Left renal pelvis (tissue), 4 donors: ENCODE results near the gene SCN1A. TPM values are rescaled to one million over a fixed set of nuclear protein-coding genes. Genes with fewer than 3 reads are reported as not detected.
"Not testable (repeated sequence)": the region's sequence is repeated elsewhere in the genome, so short reads cannot be mapped to it uniquely, and the experiment has no call there.

Source experiments
- DNase-seq, 4 donors: peaks; one replicate each; pipeline ENCODE4 v3.0.0-alpha.2; 2013; ENCODE audit warnings: low read depth in 4 of 4, low spot score in 3 of 4
- polyA plus RNA-seq, 4 donors: library from polyadenylated mRNA; unstranded; fragments of 120-200 nt; gene quantifications; one replicate each; pipeline ENCODE4 v1.2.1, GENCODE V29; 2013; ENCODE audit not compliant: insufficient read length in 4 of 4

Gene SCN1A
- polyA plus RNA-seq: under 1 TPM; 0.10 to 0.29 (median 0.13) TPM

DNA sequence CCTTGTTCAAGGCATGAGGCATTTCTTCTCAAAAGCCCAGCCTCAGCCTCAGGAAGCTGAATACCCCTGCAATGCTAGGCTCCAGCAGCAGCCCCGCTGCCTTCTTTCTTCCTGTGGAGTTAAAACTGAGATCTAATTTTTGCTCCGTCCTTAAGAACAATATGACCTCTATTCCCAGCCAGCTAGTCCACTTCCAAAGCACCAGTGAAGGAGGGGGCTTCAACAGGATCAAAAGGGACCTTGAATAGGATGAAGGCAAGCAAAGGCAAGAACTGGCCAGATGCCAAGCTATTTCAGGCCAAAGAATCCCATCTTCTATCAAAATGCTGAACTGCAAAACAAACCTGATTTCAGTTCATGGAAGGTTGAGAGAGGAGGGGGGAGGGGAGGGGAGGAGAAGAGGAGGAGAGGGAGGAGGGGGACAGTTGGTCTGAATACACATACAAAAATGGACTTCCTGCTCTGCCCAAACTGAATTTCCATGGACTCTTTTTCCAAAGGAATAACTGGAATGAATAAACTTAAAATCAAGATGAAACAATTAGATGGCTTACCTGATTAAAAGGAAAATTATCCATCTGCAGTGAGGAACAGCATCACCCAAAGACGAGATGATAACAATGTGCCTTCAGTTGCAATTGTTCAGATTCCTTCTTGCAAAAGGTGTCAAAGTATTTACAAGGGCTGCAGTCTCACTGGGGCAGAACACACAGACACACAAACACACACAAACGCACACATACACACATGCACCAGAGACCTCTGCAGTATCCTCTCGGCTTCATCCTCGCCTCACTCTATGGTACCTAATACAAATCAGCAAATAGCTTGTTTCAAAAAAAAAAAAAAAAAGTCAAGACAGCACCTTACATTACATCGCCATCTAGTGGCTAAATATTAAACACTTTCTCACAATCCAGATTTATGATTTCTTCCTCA is at the start of gene SCN1A:
TSS of gene SCN1A (minus strand) at position 804 of the 939 bp plus-strand sequence. CDS start 54,399 bp downstream, outside the sequence.
- no peak for DNase-seq

DNA sequence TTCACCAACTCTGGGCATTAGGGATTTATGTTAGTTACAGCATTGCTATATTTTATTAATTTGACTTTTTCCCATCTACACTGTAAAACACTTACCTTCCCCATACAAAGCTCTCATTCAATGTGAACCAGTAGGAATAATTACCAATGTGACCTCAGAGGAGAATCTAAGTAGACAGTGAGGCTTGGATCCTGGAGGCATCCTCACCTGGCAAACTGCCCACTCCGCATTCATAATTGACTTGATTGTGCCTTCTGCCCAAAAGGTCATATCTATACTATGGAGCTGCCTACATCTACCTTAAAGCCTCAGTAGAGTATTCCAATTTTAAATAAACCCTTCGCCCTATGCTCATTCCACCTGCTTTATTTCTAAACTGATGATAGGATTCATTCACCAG is 45.4 kb upstream of the SCN1A start:
- no peak for DNase-seq

DNA sequence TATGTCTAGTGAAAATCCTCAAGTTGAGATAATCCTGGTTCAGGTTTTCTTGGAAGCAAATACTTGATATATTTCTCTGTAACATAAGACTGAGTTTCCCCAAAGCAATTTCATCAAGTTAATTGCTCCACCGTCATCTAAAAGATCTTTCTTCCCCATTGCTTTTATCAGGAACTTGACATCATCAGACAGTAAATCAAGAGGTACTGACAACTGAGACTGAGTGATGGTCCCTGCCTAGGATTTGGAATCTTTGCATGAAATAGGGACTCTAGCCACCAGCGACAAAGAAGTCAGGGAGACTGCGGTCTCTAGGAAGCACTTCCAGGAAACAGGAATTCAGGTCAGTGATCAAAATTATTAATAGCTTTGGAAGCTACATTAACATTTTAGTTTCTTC is 43.4 kb upstream of the SCN1A start:
- no peak for DNase-seq

DNA sequence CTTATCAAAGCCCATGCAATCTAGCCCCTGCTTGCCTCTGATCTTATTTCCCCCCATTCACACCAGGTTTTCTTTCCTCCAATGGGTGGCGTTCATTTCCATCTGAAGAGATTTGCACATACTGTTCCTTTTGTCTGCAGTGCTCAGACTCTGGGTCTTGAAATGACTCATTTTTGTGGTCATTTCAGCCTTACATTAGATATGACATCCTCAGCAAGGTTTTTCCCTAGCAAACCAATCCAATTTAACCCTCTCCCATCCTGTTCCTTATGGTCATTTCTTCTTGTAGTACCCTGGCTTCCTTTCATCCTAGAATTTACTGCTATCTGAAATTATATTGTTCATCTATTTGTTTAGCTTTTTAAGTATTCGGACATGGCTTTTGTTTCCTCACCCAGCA is 42.5 kb upstream of the SCN1A start:
- no peak for DNase-seq

DNA sequence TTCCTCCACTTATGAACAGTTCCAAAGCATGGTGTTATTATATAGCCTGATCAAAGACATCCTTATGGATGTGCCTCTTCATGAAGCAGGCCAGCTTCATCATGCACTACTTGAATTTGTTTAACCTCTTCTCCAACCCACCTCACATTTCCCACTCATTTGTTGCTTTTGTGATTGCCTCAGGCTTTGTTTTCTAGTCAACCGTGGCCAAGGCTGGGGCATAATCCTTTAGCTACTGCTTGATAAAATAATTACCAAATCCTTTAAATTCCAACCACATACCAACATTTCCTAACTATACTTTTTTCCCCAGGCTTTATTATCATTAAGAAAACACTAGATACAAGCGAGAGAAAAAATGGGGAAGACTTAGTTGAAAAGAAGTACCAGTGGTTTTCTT is 39.6 kb upstream of the SCN1A start:
- peak in 2 of 4 donors; percentile 6 to 11 for DNase-seq

DNA sequence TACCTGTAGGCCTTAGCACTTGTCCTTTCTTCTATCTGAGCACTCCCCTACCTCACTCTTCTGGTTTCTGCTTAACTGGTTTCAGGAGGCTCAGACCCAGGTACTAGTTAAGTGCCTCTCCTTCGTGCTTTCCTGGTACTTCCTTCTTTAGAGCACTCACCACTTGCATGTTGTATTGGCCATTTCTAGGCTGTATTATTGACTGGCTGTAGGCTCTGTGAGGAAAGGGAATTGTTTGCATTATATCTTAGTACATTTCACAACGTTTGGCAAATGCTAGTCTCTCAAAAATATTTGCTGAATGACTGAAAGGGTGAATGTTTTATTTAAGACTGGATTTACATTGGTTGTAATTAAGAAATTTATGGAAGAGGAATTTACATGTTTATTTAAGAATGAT is 36.0 kb upstream of the SCN1A start:
- no peak for DNase-seq

DNA sequence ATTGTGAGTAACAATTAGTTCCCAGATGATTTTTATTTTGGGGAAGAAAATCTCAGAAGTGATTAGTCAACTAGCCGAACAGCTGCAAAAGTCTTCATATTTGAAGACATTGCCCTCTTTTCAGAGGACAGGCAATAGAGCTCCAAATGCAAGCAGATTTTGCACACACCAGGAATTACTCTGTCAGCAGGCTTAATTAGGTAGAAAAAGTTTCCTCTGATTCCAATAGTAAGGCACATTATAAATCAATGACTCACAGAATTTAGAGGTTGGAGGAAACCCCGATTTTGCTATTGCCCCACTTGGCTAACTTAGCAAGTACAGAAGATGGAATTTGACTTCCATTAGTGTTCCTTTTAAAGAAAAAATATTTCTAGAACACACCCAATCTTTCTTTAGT is 30.7 kb upstream of the SCN1A start:
- no peak for DNase-seq

DNA sequence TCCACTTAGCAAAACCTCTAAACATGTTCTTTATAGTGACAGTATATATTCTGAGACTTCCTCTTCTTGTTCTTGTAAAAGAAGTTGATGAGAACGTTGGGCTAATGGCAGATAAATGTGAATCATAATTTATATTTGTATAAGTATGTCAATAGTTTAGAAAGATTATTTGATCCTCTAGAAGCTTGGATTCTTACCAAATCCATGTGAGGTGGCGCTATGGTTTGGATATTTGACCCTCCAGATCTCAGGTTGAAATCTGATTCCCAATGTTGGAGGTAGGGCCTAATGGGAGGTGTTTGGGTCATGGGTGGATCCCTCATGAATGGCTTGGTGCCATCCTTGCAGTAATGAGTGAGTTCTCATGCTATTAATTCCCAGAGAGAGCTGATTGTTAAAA is 29.8 kb upstream of the SCN1A start:
- no peak for DNase-seq

DNA sequence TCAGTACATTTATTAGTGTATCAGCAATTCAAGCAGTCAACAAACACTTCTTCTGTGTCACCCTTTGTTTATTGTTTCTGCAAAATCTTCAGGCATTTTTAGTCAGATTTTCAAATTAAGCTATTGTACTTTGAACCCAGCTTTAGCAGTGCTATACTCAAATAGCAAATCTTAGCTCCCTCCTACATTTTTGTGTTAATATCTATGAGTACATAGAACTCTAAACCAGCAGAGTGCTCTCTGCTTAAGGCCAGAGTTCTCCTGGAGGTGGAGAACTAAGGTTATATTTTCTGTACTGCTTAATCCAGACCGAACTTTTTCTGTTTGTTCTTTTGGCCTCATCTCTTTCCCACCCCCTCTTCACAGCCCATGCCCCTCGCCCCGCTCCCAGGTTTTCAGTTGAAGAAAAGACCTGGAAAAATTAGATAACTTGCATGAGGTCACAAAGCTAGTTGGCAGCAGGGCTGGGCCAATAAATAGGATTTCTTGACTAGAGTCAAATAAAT is 29.2 kb upstream of the SCN1A start:
- DNase-seq: no peak

DNA sequence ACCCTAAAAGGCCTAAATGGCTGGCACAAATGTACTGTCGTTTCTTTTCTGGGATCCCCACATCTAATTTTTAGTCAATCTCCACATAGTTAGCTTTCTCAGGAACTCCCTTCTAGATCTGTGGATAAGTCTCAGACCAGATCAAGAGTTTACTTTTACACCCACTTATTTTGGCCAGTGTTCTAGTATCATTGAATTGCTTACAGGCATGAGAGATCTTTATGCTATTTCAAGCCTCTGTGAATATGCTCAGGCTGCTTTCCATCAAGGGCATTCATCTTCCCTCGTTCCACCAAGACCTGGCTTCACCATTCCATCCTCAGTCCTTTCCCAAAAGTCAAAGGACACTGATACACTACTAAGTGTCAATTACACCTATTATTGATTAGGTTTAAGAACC is 27.8 kb upstream of the SCN1A start:
- no peak for DNase-seq

DNA sequence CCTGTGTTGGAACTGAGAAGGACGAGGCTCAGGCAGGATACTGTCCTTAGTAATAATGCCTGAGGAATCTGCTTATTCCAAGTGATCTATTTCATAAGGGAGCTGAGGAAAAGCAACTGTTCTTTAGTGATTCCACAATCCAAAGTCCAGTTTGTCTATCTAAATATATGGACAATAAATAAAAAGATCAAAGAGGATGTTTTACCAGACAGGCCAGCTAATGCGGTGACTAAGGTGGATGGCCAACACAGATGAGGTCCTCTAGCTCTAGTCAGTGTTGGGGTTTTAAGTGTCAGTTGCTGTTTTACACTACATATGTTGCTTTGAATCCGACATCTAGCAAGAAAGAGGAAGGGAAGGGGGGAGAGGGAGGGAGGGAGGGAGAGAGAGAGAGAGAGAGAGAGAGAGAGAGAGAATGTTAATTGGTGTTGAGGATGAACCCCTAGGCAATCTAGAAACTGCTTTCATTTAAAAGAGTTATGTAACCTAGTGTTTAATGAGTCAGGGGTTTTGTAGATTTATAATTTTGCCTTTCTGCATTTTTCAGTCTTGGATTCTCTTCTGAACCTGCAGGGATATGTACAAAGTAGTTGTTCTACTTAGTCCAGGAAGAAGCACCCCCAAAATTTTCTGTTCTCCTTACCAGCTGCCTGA is 27.0 kb upstream of the SCN1A start:
- no peak for DNase-seq

DNA sequence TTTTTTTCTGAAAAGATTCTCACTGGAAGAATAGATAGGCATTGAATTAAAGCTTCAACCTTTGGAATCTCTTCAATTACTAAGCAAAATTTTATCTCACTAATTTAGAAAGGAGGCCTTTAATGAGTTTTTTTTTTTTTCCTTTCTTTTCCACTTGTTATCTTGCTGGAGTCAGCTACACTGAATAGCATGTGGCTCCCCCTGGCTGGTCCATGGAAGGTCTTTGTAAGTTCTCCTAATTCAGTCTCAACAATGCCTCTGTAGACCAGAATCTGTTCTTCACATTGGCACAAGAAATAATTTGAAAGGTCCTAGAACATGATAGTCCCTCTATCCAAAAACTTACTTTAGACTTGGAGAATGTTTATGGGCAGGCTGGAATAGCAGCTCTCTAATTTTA is 24.2 kb upstream of the SCN1A start:
- DNase-seq: no peak

DNA sequence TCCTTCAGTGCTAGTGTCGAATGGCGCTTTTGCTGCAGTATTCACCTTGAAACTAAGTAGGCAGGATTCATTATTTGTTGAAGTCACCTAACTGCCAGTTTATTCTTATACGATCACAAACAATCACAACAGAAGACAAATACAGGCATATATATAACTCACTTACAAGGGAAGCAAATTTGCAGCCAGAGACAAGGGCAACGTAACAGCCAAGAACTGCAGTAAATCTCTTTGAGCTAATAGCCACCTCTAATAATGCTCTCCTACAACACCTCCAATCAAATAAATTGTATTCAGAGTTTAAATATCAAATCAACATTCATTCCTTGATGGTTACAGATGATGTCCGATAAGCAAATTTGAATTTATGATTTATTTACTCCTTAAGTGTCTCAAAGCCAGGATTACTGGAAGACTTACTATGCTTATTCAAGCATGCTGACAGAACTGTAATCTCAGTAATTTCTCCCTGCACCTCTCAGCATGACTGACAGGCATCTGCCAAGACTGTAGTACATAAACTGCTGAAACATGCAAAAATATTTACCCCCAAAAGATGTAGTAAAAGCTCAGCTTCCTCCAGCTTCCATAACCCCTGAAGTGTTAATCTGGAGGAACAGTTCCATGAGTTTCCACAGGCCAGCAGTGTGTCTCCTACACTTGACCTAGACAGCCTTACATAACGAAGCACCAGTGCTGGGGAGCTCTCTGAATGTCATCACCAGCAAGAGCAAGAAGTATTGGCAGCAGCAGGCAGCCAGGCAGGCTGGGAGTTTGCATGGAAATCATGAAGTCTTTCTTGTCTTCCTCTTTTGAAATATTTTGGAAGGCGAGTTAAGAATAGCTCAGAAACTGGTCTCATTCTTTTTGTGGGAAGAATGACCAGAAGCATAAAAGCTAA is 20.9 kb upstream of the SCN1A start:
- DNase-seq: no peak

DNA sequence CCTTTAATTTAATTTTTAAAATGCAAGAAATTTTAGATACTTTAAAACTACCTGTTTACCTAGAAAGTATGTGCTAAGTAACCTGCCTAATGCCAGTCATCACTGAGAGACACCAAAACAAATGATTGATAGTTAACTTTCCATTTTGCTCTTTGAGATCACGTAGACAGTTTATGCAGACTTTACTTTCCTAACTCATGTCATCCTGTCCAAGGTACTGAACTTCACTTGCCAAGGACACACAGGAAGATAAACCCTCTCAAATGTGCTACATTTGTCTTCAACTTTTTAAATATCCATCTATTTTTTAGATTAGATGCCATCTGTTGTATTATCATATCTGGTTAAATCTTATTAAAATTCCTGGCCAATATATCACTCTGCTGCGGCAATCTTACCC is 20.1 kb upstream of the SCN1A start:
- DNase-seq: no peak

DNA sequence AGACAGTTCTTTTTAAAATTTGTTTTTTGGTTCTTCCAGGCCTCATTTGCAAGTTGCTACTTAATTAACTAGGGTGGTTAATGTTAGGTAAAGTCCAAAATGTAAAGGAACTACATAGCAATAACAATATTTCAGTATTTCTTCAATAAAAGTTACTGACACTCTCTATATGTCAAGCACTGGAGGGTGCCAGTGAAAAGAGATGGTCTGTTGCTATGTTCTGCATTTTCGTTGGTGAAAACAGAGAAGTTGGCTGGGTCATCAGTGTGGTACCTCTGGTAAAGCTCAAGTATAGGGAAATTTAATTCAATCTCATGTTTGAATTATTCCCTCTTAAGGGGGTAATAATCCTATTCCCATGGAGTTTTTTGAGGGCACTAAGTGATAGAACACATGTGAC is 16.3 kb upstream of the SCN1A start:
- no peak for DNase-seq

DNA sequence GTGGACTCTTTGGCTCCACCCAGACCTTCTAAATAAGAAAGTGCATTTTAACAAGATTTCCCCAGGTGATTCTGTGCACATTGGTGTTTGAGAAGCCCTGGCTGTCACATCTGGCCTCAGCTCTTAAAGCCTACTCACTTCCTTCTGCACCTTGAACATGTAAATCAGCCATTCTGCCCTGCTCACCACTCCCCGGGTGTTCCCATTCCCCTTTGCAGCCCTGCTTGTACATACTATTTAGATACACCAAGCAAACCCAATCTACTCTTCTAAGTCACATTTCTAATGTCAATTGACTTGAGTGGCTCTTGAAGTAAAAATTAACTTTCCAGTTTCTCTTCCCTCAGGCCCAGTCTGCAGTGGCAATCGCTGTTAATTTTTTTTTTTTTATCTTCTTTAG is 13.1 kb upstream of the SCN1A start:
- no peak for DNase-seq

DNA sequence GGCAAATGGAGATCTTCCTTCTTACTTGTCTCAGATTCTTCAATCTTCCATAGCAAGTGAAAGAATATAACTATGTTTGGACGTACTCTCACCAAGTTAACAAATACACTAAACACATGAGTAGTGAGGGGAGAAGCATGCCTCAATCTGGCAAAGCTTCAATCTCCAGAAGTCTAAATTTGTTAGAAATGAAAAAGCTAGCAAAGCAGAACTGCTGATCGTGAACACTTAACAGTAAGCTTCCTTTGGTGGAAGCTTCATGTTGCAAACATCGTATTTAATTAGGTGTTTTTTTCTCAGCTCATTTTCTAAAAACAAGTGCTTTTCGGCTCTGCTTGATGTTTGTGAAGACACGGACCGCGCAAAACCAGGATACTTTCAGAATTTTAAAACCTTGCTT is 12.7 kb upstream of the SCN1A start:
- DNase-seq: no peak

DNA sequence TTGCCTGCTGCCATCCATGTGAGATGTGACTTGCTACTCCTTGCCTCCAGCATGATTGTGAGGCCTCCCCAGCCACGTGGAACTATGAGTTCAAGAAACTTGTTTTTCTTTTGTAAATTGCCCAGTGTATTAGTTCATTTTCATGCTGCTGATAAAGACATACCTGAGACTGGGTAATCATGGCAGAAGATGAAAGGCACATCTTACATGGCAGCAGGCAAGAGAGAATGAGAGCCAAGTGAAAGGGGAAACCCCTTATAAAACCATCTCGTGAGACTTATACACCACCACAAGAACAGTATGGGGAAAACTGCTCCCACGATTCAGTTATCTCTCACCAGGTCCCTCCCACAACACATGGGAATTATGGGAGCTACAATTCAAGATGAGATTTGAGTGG is 11.7 kb upstream of the SCN1A start:
- DNase-seq: not testable (repeated sequence)

DNA sequence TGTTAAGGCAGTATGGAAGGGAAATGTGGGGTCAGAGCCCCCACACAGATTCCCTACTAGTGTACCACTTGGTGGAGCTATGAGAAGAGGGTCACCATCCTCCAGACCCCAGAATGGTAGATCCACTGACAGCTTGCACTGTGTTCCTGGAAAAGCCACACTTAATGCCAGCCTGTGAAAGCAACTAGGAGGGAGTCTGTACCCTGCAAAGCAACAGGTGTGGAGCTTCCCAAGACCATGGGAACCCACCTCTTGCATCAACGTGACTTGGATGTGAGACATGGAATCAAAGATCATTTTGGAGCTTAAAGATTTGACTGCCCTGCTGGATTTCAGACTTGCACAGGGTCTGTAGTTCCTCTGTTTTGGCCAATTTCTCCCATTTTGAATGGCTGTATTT is 10.8 kb upstream of the SCN1A start:
- DNase-seq: no peak

DNA sequence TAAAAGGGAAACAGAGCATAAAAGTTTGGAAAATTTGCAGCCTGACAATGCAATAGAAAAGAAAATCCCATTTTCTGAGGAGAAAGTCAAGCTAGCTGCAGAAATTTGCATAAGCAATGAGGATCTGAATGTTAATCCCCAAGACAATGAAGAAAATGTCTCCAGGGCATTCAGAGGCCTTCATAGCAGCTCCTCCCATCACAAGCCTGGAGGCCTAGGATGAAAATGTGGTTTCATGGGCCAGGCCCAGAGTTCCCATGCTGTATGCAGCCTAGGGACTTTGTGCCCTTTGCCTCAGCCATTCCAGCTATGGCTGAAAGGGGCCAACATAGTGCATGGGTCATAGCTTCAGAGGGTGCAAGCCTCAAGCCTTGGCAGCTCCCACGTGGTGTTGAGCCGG is 10.3 kb upstream of the SCN1A start:
- no peak for DNase-seq

DNA sequence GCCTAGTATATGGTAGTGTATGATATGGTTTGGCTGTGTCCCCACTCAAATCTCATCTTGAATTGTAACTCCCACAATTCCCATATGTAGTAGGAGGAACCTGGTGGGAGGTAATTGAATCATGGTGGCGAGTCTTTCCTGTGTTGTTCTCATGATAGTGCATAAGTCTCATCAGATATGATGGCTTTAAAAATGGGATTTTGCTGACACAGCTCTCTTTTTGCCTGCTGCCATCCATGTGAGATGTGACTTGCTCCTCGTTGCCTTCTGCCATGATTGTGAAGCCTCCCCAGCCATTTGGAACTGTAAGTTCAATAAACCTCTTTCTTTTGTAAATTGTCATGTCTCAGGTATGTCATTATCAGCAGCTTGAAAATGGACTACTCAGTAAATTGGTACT is 9.5 kb upstream of the SCN1A start:
- no peak for DNase-seq
